ENCODE measurements around the gene DDX31. TPM values are rescaled to one million over a fixed set of nuclear protein-coding genes. Genes with fewer than 3 reads are reported as not detected.

Gene DDX31
- total and polyA plus RNA-seq, 9 of the 15 experiments (the other 6 are each of a cell fraction or from before 2014, with no cell fraction given): 11.9 to 24.6 (median 22.2) TPM

DNA sequence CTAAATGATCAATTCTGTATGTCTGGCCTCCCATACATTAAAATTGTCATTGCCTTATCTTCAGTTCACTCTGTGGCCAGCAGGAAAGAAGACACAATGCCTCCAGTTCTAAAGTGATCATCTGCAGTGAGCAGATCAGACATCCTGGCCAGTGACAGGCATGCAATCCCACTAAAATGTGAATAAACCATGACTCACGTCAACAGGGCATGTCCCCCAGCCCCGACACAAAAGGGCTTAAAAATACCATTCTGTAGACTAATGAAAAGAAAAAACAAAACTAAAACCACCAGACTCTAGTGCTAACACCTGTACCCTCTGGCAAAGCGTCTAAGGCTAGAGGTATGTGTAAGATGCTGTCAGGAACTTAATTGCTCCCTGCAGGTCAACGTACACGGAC lies 38.5 kb downstream of the DDX31 start:
- ChIA-PET CTCF (ENCODE audit: low intra/inter-chr PET ratio) (no interaction called here), POLR2A (no interaction called here)
- WGBS (ENCODE audit: insufficient coverage, low coverage, missing lambda C conversion rate): 93% methylated on average over 5 of the region's 5 CpGs
- Histone ChIP-seq H3K9ac (ENCODE audit: insufficient read depth in 1 of 2, low read depth in 2 of 2, low read length in 2 of 2) (no peak overlapping the region), H3K27ac (ENCODE audit: extremely low read depth, low read depth, low read length) (no peak overlapping the region), H3K9me1 (ENCODE audit: control insufficient read depth, insufficient read depth, low read length) (no peaks in the 10 kb centered on the region), H3K9me3 (replicated peaks; ENCODE audit: control insufficient read depth, insufficient read depth, low read depth, low read length) (no peaks in the 10 kb centered on the region), H3K27me3 (ENCODE audit: control insufficient read depth in 2 of 2, insufficient read depth in 2 of 2, low read length in 2 of 2) (no peaks in the 10 kb centered on the region), H4K20me1 (replicated peaks; ENCODE audit: control insufficient read depth, insufficient read depth, low read length) (0 out of 2 replicates have a peak, but pooled peaks cover 4% of the 10 kb centered on the region), H3K4me2 (ENCODE audit: insufficient read depth, low read length) (no peak overlapping the region), H2AFZ (ENCODE audit: low read depth, low read length) (no peak overlapping the region), H3K36me3 (ENCODE audit: control insufficient read depth, insufficient read depth, low read length) (peaks cover 81% of the 10 kb centered on the region; the same call in 2 of the 3 replicates), H3K79me2 (ENCODE audit: control insufficient read depth, insufficient read depth, low read length) (no peaks in the 10 kb centered on the region), H3K4me1 (replicated peaks in 1 of 2; ENCODE audit: control insufficient read depth in 2 of 2, insufficient read depth in 2 of 2, low read length in 2 of 2) (no peaks in the 10 kb centered on the region), H3K4me3 (no peak overlapping the region)
- no peak for FAIRE-seq
- BruUV-seq (replicated peaks): no TSS peak
- no peak for ATAC-seq
- in situ Hi-C loops (cut with MboI): no loop called here
- intact Hi-C loops (cut with micrococcal nuclease): no loop called here
- no peak for DNase-seq (ENCODE audit: extremely low read depth in 1 of 4, low spot score in 3 of 4)
- TF ChIP-seq ZKSCAN3 (CRISPR knock-in tag; IDR thresholded peaks at IDR 0.05) (no peak), CCAR2 (IDR thresholded peaks at IDR 0.05; ENCODE audit: low read depth, low read length) (no peak), ZC3H8 (IDR thresholded peaks at IDR 0.05) (no peak), PHF8 (IDR thresholded peaks at IDR 0.05; ENCODE audit: borderline replicate concordance, low read length) (no peak), NCOA1 (IDR thresholded peaks at IDR 0.05; ENCODE audit: low read depth) (no peak), CTBP1 (IDR thresholded peaks at IDR 0.05; ENCODE audit: borderline replicate concordance) (no peak), DMBX1 (CRISPR knock-in tag; IDR thresholded peaks at IDR 0.05; ENCODE audit: borderline replicate concordance) (no peak), RUNX1 (IDR thresholded peaks at IDR 0.05; ENCODE audit: low read depth) (no peak), ZNF197 (CRISPR knock-in tag; IDR thresholded peaks at IDR 0.05; ENCODE audit: low read depth) (no peak), PPARD (CRISPR knock-in tag; IDR thresholded peaks at IDR 0.05) (no peak), MAFK (IDR thresholded peaks at IDR 0.05; ENCODE audit: low read length) (no peak), RNF2 (IDR thresholded peaks at IDR 0.05) (no peak), ELF2 (CRISPR knock-in tag; IDR thresholded peaks at IDR 0.05) (no peak)
- TF ChIP-seq, protein P1, sequence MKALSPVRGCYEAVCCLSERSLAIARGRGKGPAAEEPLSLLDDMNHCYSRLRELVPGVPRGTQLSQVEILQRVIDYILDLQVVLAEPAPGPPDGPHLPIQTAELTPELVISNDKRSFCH (CRISPR knock-in tag; IDR thresholded peaks at IDR 0.05): no peak
- TF ChIP-seq, protein P1 (tag; IDR thresholded peaks at IDR 0.05): no peak
- TF ChIP-seq, protein P2, sequence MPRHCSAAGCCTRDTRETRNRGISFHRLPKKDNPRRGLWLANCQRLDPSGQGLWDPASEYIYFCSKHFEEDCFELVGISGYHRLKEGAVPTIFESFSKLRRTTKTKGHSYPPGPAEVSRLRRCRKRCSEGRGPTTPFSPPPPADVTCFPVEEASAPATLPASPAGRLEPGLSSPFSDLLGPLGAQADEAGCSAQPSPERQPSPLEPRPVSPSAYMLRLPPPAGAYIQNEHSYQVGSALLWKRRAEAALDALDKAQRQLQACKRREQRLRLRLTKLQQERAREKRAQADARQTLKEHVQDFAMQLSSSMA (CRISPR knock-in tag; IDR thresholded peaks at IDR 0.05): no peak
- TF ChIP-seq, protein P3, sequence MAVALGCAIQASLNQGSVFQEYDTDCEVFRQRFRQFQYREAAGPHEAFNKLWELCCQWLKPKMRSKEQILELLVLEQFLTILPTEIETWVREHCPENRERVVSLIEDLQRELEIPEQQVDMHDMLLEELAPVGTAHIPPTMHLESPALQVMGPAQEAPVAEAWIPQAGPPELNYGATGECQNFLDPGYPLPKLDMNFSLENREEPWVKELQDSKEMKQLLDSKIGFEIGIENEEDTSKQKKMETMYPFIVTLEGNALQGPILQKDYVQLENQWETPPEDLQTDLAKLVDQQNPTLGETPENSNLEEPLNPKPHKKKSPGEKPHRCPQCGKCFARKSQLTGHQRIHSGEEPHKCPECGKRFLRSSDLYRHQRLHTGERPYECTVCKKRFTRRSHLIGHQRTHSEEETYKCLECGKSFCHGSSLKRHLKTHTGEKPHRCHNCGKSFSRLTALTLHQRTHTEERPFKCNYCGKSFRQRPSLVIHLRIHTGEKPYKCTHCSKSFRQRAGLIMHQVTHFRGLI (CRISPR knock-in tag; IDR thresholded peaks at IDR 0.05): no peak
- TF ChIP-seq, protein P4, sequence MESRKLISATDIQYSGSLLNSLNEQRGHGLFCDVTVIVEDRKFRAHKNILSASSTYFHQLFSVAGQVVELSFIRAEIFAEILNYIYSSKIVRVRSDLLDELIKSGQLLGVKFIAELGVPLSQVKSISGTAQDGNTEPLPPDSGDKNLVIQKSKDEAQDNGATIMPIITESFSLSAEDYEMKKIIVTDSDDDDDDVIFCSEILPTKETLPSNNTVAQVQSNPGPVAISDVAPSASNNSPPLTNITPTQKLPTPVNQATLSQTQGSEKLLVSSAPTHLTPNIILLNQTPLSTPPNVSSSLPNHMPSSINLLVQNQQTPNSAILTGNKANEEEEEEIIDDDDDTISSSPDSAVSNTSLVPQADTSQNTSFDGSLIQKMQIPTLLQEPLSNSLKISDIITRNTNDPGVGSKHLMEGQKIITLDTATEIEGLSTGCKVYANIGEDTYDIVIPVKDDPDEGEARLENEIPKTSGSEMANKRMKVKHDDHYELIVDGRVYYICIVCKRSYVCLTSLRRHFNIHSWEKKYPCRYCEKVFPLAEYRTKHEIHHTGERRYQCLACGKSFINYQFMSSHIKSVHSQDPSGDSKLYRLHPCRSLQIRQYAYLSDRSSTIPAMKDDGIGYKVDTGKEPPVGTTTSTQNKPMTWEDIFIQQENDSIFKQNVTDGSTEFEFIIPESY (CRISPR knock-in tag; IDR thresholded peaks at IDR 0.05): no peak
